H1 (cell line): ENCODE measurements around the gene MYBL2. TPM values are rescaled to one million over a fixed set of nuclear protein-coding genes. Genes with fewer than 3 reads are reported as not detected.

Source experiments
- CTBP2 ChIP-seq: IDR thresholded peaks from 2 replicates; pipeline ENCODE4 v1.7.0; 2011; ENCODE audit warnings: borderline replicate concordance, mild to moderate bottlenecking, moderate library complexity, mixed read lengths, low read length; ENCODE audit not compliant: insufficient read depth, insufficient read length
- KDM4A ChIP-seq: IDR thresholded peaks from one replicate; pipeline ENCODE4 v1.7.1; 2012; ENCODE audit warnings: low read depth, mild to moderate bottlenecking, moderate library complexity, low read length, inconsistent platforms; ENCODE audit not compliant: severe bottlenecking
- polyA plus RNA-seq, 7 experiments: library from polyadenylated mRNA; depleted of rRNA in 3 of 7; stranded (reverse) in 5 of 7; unstranded in 2 of 7; fragments of >200 nt in 5 of 7; fragments of 200-250 nt in 2 of 7; gene quantifications; 1 replicate in 5 of 7; 2 replicates in 1 of 7; 4 replicates in 1 of 7; pipeline versions ENCODE4 v1.2.1 to v1.2.3, GENCODE V29; 2011 to 2013; ENCODE audit warnings: missing spikeins in 2 of 7, mixed read lengths in 2 of 7
- total RNA-seq: library from RNA; stranded (reverse); fragmentation: NEBNext Ultra II Directional; extraction: Animal tissue kit (Norgen Biotek cat#: 25700); gene quantifications from 2 replicates; pipeline ENCODE4 v1.2.1, GENCODE V29; 2021

MYBL2 gene
- total and polyA plus RNA-seq, 2 of the 8 experiments (the other 6 are each of a cell fraction or from before 2014, with no cell fraction given) = 75.3 to 207 TPM

DNA sequence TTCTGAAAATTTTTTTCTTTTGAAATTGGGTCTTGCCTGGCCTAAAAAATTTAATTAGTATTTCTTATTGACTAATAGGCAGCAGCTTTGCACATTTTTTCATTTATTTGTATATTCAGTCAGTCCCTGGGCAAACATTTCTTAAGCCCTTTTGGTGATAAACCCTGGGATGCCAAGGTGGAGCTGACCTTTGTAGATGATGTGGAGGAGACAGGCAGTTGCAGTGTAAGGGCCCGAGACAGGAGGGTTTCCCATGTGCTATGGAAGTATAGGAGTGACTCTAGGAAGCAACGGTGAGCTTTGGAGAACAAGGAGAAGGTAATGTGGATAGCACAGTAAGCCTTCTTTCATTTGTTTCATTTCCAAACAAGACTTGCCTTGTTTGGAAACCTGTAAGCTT lies 3.5 kb downstream of the MYBL2 start (continued):
- TF ChIP-seq CTBP2 (no peak), KDM4A (no peak)
